HepG2 (cell line): ENCODE measurements around the gene SPRR4. TPM values are rescaled to one million over a fixed set of nuclear protein-coding genes. Genes with fewer than 3 reads are reported as not detected.

Experiments used
- ATAC-seq: fragments of 200-7000 bp; cut with Tn5 transposase; 3 replicates; pipeline ENCODE4 v1.9.1; 2020; ENCODE audit warnings: mild to moderate bottlenecking, moderate library complexity
- BruUV-seq: library from RNA; stranded (reverse); fragments of 400-500 nt; replicated peaks from 2 replicates; lab custom pipeline; 2021; lab: Mats Ljungman, UMichigan
- CTCF ChIA-PET: fragments of 300-600 bp; formaldehyde crosslinking; extraction: SDS; loops from one replicate; lab custom pipeline; 2021; ENCODE audit warnings: low total read pairs, inconsistent platforms, low intra/inter-chr PET ratio; lab: Yijun Ruan, JAX
- POLR2A ChIA-PET: fragments of 350-600 bp; sonication (Branson Sonifier 250); formaldehyde crosslinking; loops from one replicate; lab custom pipeline; 2020; ENCODE audit warnings: antibody characterized with exemption, inconsistent platforms; lab: Yijun Ruan, JAX
- DNase-seq: peaks from one replicate; pipeline ENCODE4 v3.0.0-alpha.2; 2015; ENCODE audit warnings: low spot score
- FAIRE-seq: peaks from 3 replicates; lab custom pipeline; 2011; peaks lifted over from hg19 to GRCh38; lab: Jason Lieb, UNC
- H2AFZ ChIP-seq: one replicate; pipeline ENCODE4 v1.6.1; 2011; ENCODE audit warnings: low read length, inconsistent platforms
- H3K27ac ChIP-seq: fragments of 300-600 bp; 3 replicates; pipeline ENCODE4 v1.8.0; 2011; ENCODE audit warnings: mixed run types, mild to moderate bottlenecking, mixed read lengths, low read length, inconsistent platforms; ENCODE audit not compliant: insufficient read depth; ENCODE audit errors: extremely low read length
- H3K27me3 ChIP-seq, 2 experiments: fragments of 200-600 bp in 1 of 2; 2 replicates in 1 of 2; 3 replicates in 1 of 2; pipeline versions ENCODE4 v1.6.0 to v1.8.0; 2011; ENCODE audit warnings: low read length in 2 of 2, mild to moderate bottlenecking in 2 of 2, moderate library complexity in 2 of 2, inconsistent platforms in 1 of 2; ENCODE audit not compliant: insufficient read depth in 2 of 2, control insufficient read depth in 1 of 2
- H3K36me3 ChIP-seq, 2 experiments: fragments of 200-600 bp in 1 of 2; replicated peaks in 1 of 2; 2 replicates in 1 of 2; 3 replicates in 1 of 2; pipeline versions ENCODE4 v1.5.1 to v1.8.0; 2011; ENCODE audit warnings: low read length in 2 of 2, inconsistent platforms in 1 of 2; ENCODE audit not compliant: insufficient read depth in 2 of 2, control insufficient read depth in 1 of 2
- H3K4me1 ChIP-seq: 2 replicates; pipeline ENCODE4 v1.5.1; 2012; ENCODE audit warnings: low read length, inconsistent platforms; ENCODE audit not compliant: insufficient read depth
- H3K4me2 ChIP-seq: 2 replicates; pipeline ENCODE4 v1.6.0; 2011; ENCODE audit warnings: low read depth, low read length, inconsistent platforms
- H3K4me3 ChIP-seq, 3 experiments: fragments of 200-600 bp in 1 of 3; sonication (generic), shearing (Covaris generic) in 1 of 3; replicated peaks in 1 of 3; 2 replicates each; pipeline ENCODE4 v1.5.1; 2011 to 2016; ENCODE audit warnings: low read length in 3 of 3, inconsistent platforms in 2 of 3, low read depth in 2 of 3, mild to moderate bottlenecking in 2 of 3, control low read depth in 1 of 3, mixed read lengths in 1 of 3; ENCODE audit not compliant: insufficient read depth in 1 of 3
- H3K79me2 ChIP-seq: one replicate; pipeline ENCODE4 v1.6.1; 2011; ENCODE audit warnings: low read length, inconsistent platforms; ENCODE audit not compliant: insufficient read depth
- H3K9ac ChIP-seq: 2 replicates; pipeline ENCODE4 v1.6.0; 2011; ENCODE audit warnings: mild to moderate bottlenecking, low read depth, low read length, inconsistent platforms; ENCODE audit not compliant: insufficient read depth
- H3K9me3 ChIP-seq: 2 replicates; pipeline ENCODE4 v1.5.1; 2012; ENCODE audit warnings: mild to moderate bottlenecking, low read length
- H4K20me1 ChIP-seq: 2 replicates; pipeline ENCODE4 v1.6.0; 2011; ENCODE audit warnings: inconsistent platforms, mild to moderate bottlenecking, low read length, moderate library complexity; ENCODE audit not compliant: insufficient read depth
- DMAP1 ChIP-seq: IDR thresholded peaks from 2 replicates; pipeline ENCODE4 v1.6.1; 2016
- DNMT3B ChIP-seq: conservative IDR thresholded peaks from 2 replicates; pipeline ENCODE4 v1.6.1; 2016; ENCODE audit warnings: missing biosample characterization, control low read depth
- DR1 ChIP-seq: sonication (generic); formaldehyde crosslinking; IDR thresholded peaks from 2 replicates; pipeline ENCODE4 v1.8.0; 2021; ENCODE audit warnings: mild to moderate bottlenecking, missing genetic modification reagents, inconsistent platforms
- PCBP2 ChIP-seq: fragments of 200-400 bp; formaldehyde crosslinking; optimal IDR thresholded peaks from 2 replicates; pipeline ENCODE3; 2018; ENCODE audit warnings: low read length, low read depth; ENCODE audit not compliant: poor library complexity, severe bottlenecking
- SYNCRIP ChIP-seq: fragments of 200-400 bp; formaldehyde crosslinking; IDR thresholded peaks from 2 replicates; pipeline ENCODE4 v1.6.1; 2018; ENCODE audit warnings: mild to moderate bottlenecking, low read depth, low read length; ENCODE audit not compliant: insufficient read depth
- TEAD2 ChIP-seq: sonication (generic); formaldehyde crosslinking; IDR thresholded peaks from 2 replicates; pipeline ENCODE4 v1.9.0; 2021; ENCODE audit warnings: missing genetic modification reagents
- TSC22D2 ChIP-seq: sonication (generic); formaldehyde crosslinking; IDR thresholded peaks from 2 replicates; pipeline ENCODE4 v1.5.1; 2020; ENCODE audit warnings: missing genetic modification reagents, mild to moderate bottlenecking, borderline replicate concordance
- WGBS: methylation state at CpG from one replicate; pipeline ENCODE4 v1.1.6; 2017; ENCODE audit warnings: low lambda C conversion rate; 5-methylcytosine and 5-hydroxymethylcytosine counted together
- in situ Hi-C: cut with HindIII; loops from 2 replicates; pipeline ENCODE4 v1.10.0; 2017; ENCODE audit warnings: low pct_unique_long_range_greater_than_20kb; ENCODE audit not compliant: extremely low pct_ligation_motif_present
- intact Hi-C: fragments of 100-400 bp; cut with micrococcal nuclease; formaldehyde crosslinking; loops from one replicate; pipeline ENCODE4 v1.10.0; 2022; ENCODE audit not compliant: unreplicated experiment
- polyA plus RNA-seq, 8 experiments: library from polyadenylated mRNA; depleted of rRNA in 3 of 8; stranded (reverse) in 7 of 8; unstranded in 1 of 8; fragments of >200 nt; fragmentation: Illumina TruSeq in 4 of 8; extraction: Trizol in 4 of 8; gene quantifications; 2 replicates each; pipeline versions ENCODE4 v1.2.1 to v1.2.3, GENCODE V29; 2011 to 2016; ENCODE audit warnings: low read depth in 4 of 8, missing spikeins in 1 of 8, mixed read lengths in 1 of 8; ENCODE audit not compliant: insufficient read depth in 1 of 8
- total RNA-seq, 5 experiments: library from RNA; depleted of rRNA; stranded (reverse); fragments of >200 nt; fragmentation: Illumina TruSeq; extraction: Trizol; gene quantifications; 2 replicates each; pipeline ENCODE4 v1.2.3, GENCODE V29; 2016; ENCODE audit warnings: low read depth in 1 of 5
- TF ChIP-seq, protein P1 (sequence below): IDR thresholded peaks from 2 replicates; pipeline ENCODE4 v1.6.1; 2018; ENCODE audit warnings: missing genetic modification reagents, mild to moderate bottlenecking, missing compliant biosample characterization
- TF ChIP-seq, protein P2 (sequence below): sonication (generic); formaldehyde crosslinking; IDR thresholded peaks from 2 replicates; pipeline ENCODE4 v1.5.0; 2020; ENCODE audit warnings: missing genetic modification reagents
- TF ChIP-seq, protein P3 (sequence below): sonication (generic); formaldehyde crosslinking; IDR thresholded peaks from 2 replicates; pipeline ENCODE4 v1.5.0; 2020; ENCODE audit warnings: missing genetic modification reagents
- TF ChIP-seq, protein P4 (sequence below): IDR thresholded peaks from 2 replicates; pipeline ENCODE4 v1.6.1; 2016; ENCODE audit warnings: missing genetic modification reagents, missing compliant biosample characterization
- TF ChIP-seq, protein P5 (sequence below): sonication (generic); formaldehyde crosslinking; IDR thresholded peaks from 2 replicates; pipeline ENCODE4 v1.4.0; 2020; ENCODE audit warnings: missing genetic modification reagents, borderline replicate concordance

Gene SPRR4
- total and polyA plus RNA-seq, 2 of the 13 experiments (the other 11 are each of a cell fraction or from before 2014, with no cell fraction given), result not detected

DNA sequence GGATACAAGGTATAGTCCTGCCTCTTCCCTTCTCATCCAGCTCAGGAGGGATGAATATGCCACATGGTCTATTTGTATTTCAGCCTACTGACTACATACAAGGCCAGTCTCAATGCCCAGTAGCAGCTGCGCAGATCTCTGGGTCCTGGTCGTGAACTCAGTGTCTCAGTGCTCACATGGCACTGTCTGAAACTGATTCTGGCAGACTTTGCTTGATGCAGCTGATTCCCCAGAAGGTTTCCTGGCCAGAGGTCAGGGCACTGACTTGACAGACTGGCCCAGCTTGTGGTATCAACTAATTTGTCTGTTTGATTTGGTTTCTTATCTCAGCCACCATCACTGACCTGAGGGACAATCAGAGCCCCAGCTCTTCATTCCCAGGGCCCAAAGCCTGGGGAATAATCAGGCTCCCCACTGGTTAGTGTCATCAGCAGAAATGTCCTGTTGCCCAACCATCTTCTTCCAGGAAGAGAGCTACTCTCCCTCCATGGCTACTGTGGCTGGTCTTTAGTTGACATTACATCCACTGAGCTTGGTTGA lies 7.5 kb upstream of the SPRR4 start (continued):
- no peak for TF ChIP-seq SYNCRIP
- TF ChIP-seq DR1 (CRISPR knock-in tag), result no peak
- TF ChIP-seq, protein P1, sequence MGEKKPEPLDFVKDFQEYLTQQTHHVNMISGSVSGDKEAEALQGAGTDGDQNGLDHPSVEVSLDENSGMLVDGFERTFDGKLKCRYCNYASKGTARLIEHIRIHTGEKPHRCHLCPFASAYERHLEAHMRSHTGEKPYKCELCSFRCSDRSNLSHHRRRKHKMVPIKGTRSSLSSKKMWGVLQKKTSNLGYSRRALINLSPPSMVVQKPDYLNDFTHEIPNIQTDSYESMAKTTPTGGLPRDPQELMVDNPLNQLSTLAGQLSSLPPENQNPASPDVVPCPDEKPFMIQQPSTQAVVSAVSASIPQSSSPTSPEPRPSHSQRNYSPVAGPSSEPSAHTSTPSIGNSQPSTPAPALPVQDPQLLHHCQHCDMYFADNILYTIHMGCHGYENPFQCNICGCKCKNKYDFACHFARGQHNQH (CRISPR knock-in tag), result no peak
- no peak for TF ChIP-seq DMAP1 (CRISPR knock-in tag)
- no peak for TF ChIP-seq PCBP2
- TF ChIP-seq, protein P2, sequence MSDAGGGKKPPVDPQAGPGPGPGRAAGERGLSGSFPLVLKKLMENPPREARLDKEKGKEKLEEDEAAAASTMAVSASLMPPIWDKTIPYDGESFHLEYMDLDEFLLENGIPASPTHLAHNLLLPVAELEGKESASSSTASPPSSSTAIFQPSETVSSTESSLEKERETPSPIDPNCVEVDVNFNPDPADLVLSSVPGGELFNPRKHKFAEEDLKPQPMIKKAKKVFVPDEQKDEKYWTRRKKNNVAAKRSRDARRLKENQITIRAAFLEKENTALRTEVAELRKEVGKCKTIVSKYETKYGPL, result no peak
- TF ChIP-seq, protein P3, sequence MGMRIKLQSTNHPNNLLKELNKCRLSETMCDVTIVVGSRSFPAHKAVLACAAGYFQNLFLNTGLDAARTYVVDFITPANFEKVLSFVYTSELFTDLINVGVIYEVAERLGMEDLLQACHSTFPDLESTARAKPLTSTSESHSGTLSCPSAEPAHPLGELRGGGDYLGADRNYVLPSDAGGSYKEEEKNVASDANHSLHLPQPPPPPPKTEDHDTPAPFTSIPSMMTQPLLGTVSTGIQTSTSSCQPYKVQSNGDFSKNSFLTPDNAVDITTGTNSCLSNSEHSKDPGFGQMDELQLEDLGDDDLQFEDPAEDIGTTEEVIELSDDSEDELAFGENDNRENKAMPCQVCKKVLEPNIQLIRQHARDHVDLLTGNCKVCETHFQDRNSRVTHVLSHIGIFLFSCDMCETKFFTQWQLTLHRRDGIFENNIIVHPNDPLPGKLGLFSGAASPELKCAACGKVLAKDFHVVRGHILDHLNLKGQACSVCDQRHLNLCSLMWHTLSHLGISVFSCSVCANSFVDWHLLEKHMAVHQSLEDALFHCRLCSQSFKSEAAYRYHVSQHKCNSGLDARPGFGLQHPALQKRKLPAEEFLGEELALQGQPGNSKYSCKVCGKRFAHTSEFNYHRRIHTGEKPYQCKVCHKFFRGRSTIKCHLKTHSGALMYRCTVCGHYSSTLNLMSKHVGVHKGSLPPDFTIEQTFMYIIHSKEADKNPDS (CRISPR knock-in tag), result no peak

DNA sequence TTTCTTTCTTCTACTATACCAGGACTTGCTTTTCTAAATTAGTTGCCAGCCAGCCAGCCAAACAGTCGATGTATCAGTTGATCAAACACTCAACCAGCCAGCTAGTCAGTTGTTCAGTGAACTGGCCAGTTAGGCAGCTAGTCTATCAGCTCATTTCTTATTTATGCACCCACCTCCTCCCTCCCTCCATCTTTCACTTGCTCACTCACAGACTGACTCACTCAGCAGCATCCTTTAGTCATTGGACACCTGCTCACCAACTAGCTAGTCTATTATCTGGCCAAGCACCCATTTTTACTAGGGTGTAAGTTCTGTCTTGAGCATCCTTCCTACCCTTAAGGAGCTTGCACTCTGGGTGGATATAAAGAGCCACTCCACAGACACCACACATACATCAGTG lies 5.9 kb upstream of the SPRR4 start:
- in situ Hi-C loops, result no loop called here
- intact Hi-C loops, result no loop called here
- H3K9me3 ChIP-seq, result no peaks in the 10 kb centered on the region
- no peaks in the 10 kb centered on the region for H3K79me2 ChIP-seq
- no peak overlapping the region for H3K9ac ChIP-seq
- BruUV-seq, result no TSS peak
- H3K4me1 ChIP-seq, result no peaks in the 10 kb centered on the region
- WGBS, result 0% methylated on average over 1 of the region's 1 CpG
- no peak overlapping the region for H3K27ac ChIP-seq
- H3K4me2 ChIP-seq, result no peak overlapping the region
- DNase-seq (no peak), ATAC-seq (no peak), FAIRE-seq (no peak)
- H4K20me1 ChIP-seq, result no peaks in the 10 kb centered on the region
- ChIA-PET POLR2A (no interaction called here), CTCF (no interaction called here)
- TF ChIP-seq, protein P4, sequence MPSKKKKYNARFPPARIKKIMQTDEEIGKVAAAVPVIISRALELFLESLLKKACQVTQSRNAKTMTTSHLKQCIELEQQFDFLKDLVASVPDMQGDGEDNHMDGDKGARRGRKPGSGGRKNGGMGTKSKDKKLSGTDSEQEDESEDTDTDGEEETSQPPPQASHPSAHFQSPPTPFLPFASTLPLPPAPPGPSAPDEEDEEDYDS (CRISPR knock-in tag), result no peak
- TF ChIP-seq DNMT3B (CRISPR knock-in tag) (no peak), TSC22D2 (no peak), TEAD2 (no peak)
- TF ChIP-seq, protein P5, sequence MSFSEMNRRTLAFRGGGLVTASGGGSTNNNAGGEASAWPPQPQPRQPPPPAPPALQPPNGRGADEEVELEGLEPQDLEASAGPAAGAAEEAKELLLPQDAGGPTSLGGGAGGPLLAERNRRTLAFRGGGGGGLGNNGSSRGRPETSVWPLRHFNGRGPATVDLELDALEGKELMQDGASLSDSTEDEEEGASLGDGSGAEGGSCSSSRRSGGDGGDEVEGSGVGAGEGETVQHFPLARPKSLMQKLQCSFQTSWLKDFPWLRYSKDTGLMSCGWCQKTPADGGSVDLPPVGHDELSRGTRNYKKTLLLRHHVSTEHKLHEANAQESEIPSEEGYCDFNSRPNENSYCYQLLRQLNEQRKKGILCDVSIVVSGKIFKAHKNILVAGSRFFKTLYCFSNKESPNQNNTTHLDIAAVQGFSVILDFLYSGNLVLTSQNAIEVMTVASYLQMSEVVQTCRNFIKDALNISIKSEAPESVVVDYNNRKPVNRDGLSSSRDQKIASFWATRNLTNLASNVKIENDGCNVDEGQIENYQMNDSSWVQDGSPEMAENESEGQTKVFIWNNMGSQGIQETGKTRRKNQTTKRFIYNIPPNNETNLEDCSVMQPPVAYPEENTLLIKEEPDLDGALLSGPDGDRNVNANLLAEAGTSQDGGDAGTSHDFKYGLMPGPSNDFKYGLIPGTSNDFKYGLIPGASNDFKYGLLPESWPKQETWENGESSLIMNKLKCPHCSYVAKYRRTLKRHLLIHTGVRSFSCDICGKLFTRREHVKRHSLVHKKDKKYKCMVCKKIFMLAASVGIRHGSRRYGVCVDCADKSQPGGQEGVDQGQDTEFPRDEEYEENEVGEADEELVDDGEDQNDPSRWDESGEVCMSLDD (CRISPR knock-in tag), result no peak
- no peak overlapping the region for H2AFZ ChIP-seq
- H3K36me3 ChIP-seq, result no peaks in the 10 kb centered on the region
- peaks cover 0 to 10% of the 10 kb centered on the region in 2 experiments; a peak in 1 of 5 replicates for H3K27me3 ChIP-seq
- no peak overlapping the region for H3K4me3 ChIP-seq
